ENCODE measurements around the gene PTPA. TPM values are rescaled to one million over a fixed set of nuclear protein-coding genes. Genes with fewer than 3 reads are reported as not detected.
A peak's percentile ranks its signal among the peaks of the same experiment; 100 is the strongest.

Gene PTPA
- total RNA-seq, 6 donors from 2014 or later: 48.2 to 130 (median 67.2) TPM

DNA sequence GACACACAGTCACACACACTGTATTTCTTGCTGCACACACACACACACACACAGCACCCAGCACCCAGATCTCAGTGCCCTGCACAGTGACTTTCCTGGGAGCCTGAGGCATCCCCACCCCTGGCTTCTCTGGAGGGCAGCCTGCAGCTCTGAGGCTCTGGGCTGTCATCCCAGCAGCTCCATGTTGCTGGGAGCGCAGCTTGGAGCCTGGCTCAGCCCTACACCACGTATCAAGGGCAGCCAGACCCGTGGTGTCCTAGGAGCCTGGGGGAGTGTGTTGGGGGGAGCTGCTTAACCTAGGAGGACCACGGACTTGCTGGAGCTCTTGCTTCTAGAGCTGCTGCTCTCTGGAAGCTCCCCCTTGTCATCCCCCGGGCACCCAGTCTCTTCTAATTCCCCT is 61.6 kb downstream of the PTPA start:
- DNase-seq (no peak), ATAC-seq (ENCODE audit: low FRiP score in 2 of 2) (no peak)
- no peaks in the 10 kb centered on the region for H3K27me3 ChIP-seq
- peaks cover 18 to 29% (median 22%) of the 10 kb centered on the region in 4 donors for H3K4me1 ChIP-seq
- H3K27ac ChIP-seq: no peak overlapping the region
- no peaks in the 10 kb centered on the region for H3K9me3 ChIP-seq
- TF ChIP-seq, protein P1, sequence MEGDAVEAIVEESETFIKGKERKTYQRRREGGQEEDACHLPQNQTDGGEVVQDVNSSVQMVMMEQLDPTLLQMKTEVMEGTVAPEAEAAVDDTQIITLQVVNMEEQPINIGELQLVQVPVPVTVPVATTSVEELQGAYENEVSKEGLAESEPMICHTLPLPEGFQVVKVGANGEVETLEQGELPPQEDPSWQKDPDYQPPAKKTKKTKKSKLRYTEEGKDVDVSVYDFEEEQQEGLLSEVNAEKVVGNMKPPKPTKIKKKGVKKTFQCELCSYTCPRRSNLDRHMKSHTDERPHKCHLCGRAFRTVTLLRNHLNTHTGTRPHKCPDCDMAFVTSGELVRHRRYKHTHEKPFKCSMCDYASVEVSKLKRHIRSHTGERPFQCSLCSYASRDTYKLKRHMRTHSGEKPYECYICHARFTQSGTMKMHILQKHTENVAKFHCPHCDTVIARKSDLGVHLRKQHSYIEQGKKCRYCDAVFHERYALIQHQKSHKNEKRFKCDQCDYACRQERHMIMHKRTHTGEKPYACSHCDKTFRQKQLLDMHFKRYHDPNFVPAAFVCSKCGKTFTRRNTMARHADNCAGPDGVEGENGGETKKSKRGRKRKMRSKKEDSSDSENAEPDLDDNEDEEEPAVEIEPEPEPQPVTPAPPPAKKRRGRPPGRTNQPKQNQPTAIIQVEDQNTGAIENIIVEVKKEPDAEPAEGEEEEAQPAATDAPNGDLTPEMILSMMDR (IDR thresholded peaks at IDR 0.05): no peak
- TF ChIP-seq POLR2A (IDR thresholded peaks at IDR 0.05) (no peak), EP300 (IDR thresholded peaks at IDR 0.05) (no peak), POLR2AphosphoS5 (IDR thresholded peaks at IDR 0.05) (no peak)
- WGBS, 2 donors: 43 to 45% methylated on average over 2 to 5 of the region's 5 CpGs
- H3K4me3 ChIP-seq: no peak overlapping the region
- H3K36me3 ChIP-seq: no peaks in the 10 kb centered on the region

DNA sequence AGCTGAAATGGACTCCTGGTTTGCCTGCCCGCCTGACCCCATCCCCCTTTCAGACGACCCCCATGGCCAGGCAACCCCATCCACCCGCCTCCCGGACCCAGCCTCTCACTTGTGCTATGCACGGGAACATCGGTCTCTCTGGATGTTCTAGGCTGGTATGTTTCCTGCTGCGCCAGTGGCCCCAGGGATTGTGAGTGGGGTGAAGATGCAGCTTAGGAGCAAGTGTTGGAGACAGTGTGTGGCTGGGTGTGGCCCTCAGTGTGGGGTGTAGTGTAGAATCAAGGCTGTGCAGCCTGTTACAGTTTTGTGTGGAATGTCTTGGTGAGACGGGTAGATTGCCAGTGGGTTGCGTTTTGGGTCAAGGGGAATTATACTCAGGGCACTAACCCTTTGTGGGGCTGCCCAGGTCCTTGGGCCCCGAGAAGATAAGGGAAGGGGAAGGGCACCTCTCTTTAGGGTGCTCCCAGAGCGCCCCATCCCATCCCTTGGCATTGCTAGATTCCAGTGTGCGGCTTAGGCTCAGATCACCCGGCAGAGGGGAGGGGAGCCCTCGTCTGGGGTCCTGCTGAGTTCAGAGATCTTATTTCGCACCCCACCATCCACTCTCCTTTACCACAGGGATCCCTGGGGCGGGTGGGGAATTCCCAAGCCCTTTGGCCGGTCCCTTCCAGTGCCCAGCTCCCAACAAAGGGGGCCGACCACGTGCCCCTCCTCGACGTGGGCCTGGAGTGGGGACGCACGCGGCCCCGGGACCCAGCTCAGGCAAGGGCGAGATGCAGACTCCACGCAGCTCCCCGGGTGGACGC is 62.3 kb downstream of the PTPA start:
- DNase-seq (no peak), ATAC-seq (ENCODE audit: low FRiP score in 2 of 2) (no peak)
- Histone ChIP-seq H3K27ac (peak overlapping the region; percentile 91 to 98 (median 94)), H3K4me1 (peaks cover 14 to 26% (median 19%) of the 10 kb centered on the region in 4 donors), H3K36me3 (no peaks in the 10 kb centered on the region), H3K27me3 (no peaks in the 10 kb centered on the region), H3K4me3 (peak overlapping the region in 3 of 4 donors; percentile 55 to 82 (median 78)), H3K9me3 (no peaks in the 10 kb centered on the region)
- WGBS, 2 donors: 60 to 85% methylated on average over 7 to 15 of the region's 29 CpGs
- TF ChIP-seq POLR2AphosphoS5 (IDR thresholded peaks at IDR 0.05) (no peak), POLR2A (IDR thresholded peaks at IDR 0.05) (no peak), EP300 (IDR thresholded peaks at IDR 0.05) (no peak)
- TF ChIP-seq, protein P1 (IDR thresholded peaks at IDR 0.05): no peak

DNA sequence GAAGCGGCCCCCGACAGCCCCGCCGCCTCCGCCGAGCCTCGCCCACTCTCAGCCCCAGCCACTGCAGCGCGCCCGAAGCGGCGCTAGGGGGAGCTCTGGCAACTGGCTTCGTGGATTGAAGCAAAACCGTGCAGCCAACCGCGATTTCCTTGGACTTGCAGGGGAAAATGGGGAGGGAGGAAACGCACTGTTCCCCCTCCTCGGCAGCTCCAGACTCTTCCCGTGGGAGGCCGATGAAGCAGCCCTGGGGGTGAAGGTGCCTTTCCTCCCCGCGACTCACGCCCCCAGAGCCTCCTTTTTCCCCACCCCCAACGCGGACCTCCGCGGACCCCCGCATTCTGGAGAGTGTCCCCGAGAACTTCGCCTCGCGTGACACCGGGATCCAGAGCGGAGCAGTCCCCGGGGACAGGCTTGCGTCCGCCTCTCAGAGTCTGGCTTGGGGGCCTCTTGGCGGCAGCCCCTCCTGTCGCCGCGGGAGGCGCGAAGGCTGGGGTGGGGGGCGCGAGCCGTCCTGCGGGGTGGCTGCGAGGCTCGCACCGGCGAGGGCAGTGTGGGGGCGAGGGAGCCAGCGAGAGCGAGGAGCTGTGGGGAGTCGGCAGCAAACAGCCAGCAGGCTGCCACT is 63.0 kb downstream of the PTPA start:
- Histone ChIP-seq H3K9me3 (no peaks in the 10 kb centered on the region), H3K27me3 (no peaks in the 10 kb centered on the region), H3K27ac (peak overlapping the region; percentile 91 to 98 (median 94)), H3K36me3 (no peaks in the 10 kb centered on the region), H3K4me1 (peaks cover 16 to 29% (median 22%) of the 10 kb centered on the region in 4 donors), H3K4me3 (peak overlapping the region; percentile 55 to 82 (median 76))
- peak in 1 of 4 donors; percentile 32 for TF ChIP-seq POLR2A (IDR thresholded peaks at IDR 0.05)
- TF ChIP-seq, protein P1 (IDR thresholded peaks at IDR 0.05): peak; percentile 97 to 98 (median 98)
- TF ChIP-seq POLR2AphosphoS5 (IDR thresholded peaks at IDR 0.05): peak; percentile 64 to 72
- TF ChIP-seq EP300 (IDR thresholded peaks at IDR 0.05): no peak
- DNase-seq (peak; percentile 92 to 96), ATAC-seq (ENCODE audit: low FRiP score in 2 of 2) (peak; percentile 76 to 83)
- WGBS, 2 donors: 1 to 2% methylated on average over 32 to 34 of the region's 55 CpGs

DNA sequence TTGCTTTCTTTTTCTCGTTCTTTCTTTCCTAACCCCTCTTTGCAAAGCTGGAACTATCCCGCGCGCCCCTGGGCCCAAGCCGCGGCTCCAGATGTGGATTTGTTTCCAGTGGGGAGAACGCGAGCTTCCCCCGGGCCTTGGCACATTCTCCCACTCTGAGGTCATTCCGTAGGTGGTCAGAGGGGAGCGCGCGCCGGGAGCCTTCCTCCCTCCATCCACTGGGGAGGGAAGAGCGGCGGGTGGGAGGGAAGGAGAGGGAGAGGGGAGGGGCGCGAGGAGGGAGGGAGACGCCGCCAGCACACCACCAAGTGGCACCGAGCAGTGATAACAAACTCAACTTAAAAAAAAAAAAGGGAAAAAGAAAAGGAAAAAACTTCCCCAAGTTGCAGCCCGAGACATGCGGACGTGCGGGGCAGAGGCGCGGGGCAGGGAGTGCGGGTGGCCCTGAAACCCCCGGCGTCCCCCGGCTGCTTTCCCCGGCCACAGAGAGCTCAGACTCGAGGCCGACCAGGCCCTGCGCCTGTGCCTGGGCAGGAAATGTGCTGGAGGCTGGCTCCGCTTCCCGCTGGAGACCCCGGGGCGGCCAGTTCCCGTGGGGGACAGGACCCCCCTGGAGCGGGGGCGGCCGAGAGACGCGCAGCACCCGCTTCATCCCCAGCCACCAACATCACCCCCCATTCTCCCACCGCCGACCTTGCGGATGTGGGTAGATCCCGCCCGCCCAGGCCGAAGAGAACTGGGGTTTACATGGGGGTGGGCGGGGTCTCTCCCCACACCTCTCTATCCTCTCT is 63.7 kb downstream of the PTPA start:
- peak; percentile 28 to 67 for ATAC-seq (ENCODE audit: low FRiP score in 2 of 2)
- peaks cover 16 to 29% (median 22%) of the 10 kb centered on the region in 4 donors for H3K4me1 ChIP-seq
- peak overlapping the region; percentile 91 to 98 (median 94) for H3K27ac ChIP-seq
- H3K9me3 ChIP-seq: no peaks in the 10 kb centered on the region
- no peaks in the 10 kb centered on the region for H3K27me3 ChIP-seq
- no peaks in the 10 kb centered on the region for H3K36me3 ChIP-seq
- peak in 1 of 4 donors; percentile 69 for TF ChIP-seq POLR2A (IDR thresholded peaks at IDR 0.05)
- TF ChIP-seq POLR2AphosphoS5 (IDR thresholded peaks at IDR 0.05): peak; percentile 28 to 61
- no peak for TF ChIP-seq EP300 (IDR thresholded peaks at IDR 0.05)
- TF ChIP-seq, protein P1 (IDR thresholded peaks at IDR 0.05): no peak
- 1% methylated on average over 38 to 47 of the region's 53 CpGs for WGBS, 2 donors
- H3K4me3 ChIP-seq: peak overlapping the region; percentile 55 to 82 (median 76)
- peak; percentile 81 to 90 for DNase-seq
